Mesendoderm (in vitro differentiated cells): ENCODE results near the gene ITSN1.
A peak's percentile ranks its signal among the peaks of the same experiment; 100 is the strongest.

ENCODE experiments used
- DNase-seq: peaks from one replicate; pipeline ENCODE4 v3.0.0; 2013
- H2AK5ac ChIP-seq: 2 replicates; pipeline ENCODE4 v1.6.1; 2013; ENCODE audit warnings: low read length, inconsistent platforms
- H2BK120ac ChIP-seq: 2 replicates; pipeline ENCODE4 v1.6.1; 2013; ENCODE audit warnings: low read depth, mild to moderate bottlenecking, low read length, moderate library complexity, mixed read lengths
- H2BK15ac ChIP-seq: replicated peaks from 2 replicates; pipeline ENCODE4 v1.6.1; 2013; ENCODE audit warnings: low read depth, mild to moderate bottlenecking, moderate library complexity
- H2BK5ac ChIP-seq: 2 replicates; pipeline ENCODE4 v1.6.1; 2013; ENCODE audit warnings: low read length, inconsistent platforms
- H3K18ac ChIP-seq: 2 replicates; pipeline ENCODE4 v1.6.1; 2013; ENCODE audit warnings: mild to moderate bottlenecking, low read length, mixed read lengths
- H3K23ac ChIP-seq: one replicate; pipeline ENCODE4 v1.6.1; 2013; ENCODE audit warnings: low read length
- H3K27ac ChIP-seq: 2 replicates; pipeline ENCODE4 v1.5.1; 2013; ENCODE audit warnings: low read depth, mild to moderate bottlenecking, inconsistent platforms, low read length, moderate library complexity
- H3K27me3 ChIP-seq: 2 replicates; pipeline ENCODE4 v1.6.1; 2013; ENCODE audit warnings: low read length, control low read depth, mild to moderate bottlenecking, inconsistent platforms; ENCODE audit not compliant: insufficient read depth, poor library complexity
- H3K36me3 ChIP-seq: 2 replicates; pipeline ENCODE4 v1.6.1; 2013; ENCODE audit warnings: low read length, inconsistent platforms; ENCODE audit not compliant: control insufficient read depth, insufficient read depth
- H3K4ac ChIP-seq: one replicate; pipeline ENCODE4 v1.6.1; 2013; ENCODE audit warnings: low read depth, mild to moderate bottlenecking, low read length, moderate library complexity
- H3K4me1 ChIP-seq: 2 replicates; pipeline ENCODE4 v1.6.1; 2013; ENCODE audit warnings: low read depth, low read length, inconsistent platforms; ENCODE audit not compliant: control insufficient read depth
- H3K4me2 ChIP-seq: 2 replicates; pipeline ENCODE4 v1.6.1; 2013; ENCODE audit warnings: low read length
- H3K4me3 ChIP-seq: 2 replicates; pipeline ENCODE4 v1.5.1; 2013; ENCODE audit warnings: mild to moderate bottlenecking, low read length
- H3K56ac ChIP-seq: one replicate; pipeline ENCODE4 v1.6.1; 2013; ENCODE audit warnings: low read length
- H3K79me1 ChIP-seq: 2 replicates; pipeline ENCODE4 v1.6.1; 2013; ENCODE audit warnings: low read length, inconsistent platforms
- H3K79me2 ChIP-seq: 2 replicates; pipeline ENCODE4 v1.6.1; 2013; ENCODE audit warnings: mild to moderate bottlenecking, low read length; ENCODE audit not compliant: control insufficient read depth, insufficient read depth
- H3K9ac ChIP-seq: 2 replicates; pipeline ENCODE4 v1.6.1; 2013; ENCODE audit warnings: low read length, inconsistent platforms
- H4K5ac ChIP-seq: one replicate; pipeline ENCODE4 v1.6.1; 2013; ENCODE audit warnings: low read length
- H4K8ac ChIP-seq: one replicate; pipeline ENCODE4 v1.6.1; 2013; ENCODE audit warnings: low read depth, mild to moderate bottlenecking, control low read depth, low read length, moderate library complexity
- WGBS: extraction: QIAGEN DNeasy Blood & Tissue Kit; methylation state at CpG from one replicate; pipeline ENCODE4 v1.1.7; 2013; ENCODE audit warnings: low lambda C conversion rate, missing lambda C conversion rate; ENCODE audit not compliant: insufficient coverage; ENCODE audit errors: extremely low coverage; 5-methylcytosine and 5-hydroxymethylcytosine counted together

ITSN1 gene

DNA sequence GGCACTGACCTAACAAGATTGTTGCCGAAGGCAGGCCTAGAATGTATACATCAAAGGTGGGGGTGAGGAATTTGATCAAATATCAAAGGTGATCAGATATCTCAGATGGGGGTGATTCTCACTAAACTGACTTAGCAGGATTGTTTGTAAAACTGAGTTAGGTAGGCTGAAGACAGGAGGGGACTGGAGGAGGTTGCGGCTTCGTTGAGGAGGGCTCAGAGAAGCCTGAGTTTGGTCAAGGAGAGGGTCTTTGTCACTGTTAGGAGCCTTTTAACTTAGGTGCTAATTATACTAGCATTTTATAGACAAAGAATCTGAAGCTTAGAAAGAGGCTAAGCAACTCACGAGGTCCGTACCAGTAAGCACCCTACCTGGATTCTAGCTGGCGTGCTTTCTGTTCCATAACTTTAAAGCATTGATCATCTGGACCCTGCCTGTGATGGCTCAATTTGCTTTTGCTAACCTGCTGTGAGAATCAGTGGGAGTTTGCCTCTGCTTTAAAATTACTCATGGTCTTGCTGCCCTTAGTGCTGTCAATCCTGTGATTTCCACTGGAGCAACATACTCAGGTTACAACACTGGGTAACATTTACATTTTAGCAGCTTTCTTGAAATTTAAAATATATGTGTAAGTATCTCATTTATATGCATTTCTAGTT is 49.8 kb downstream of the ITSN1 start:
- WGBS = no CpG with 5 or more reads among the region's 6 CpGs
- no peak overlapping the region for H3K9ac ChIP-seq

DNA sequence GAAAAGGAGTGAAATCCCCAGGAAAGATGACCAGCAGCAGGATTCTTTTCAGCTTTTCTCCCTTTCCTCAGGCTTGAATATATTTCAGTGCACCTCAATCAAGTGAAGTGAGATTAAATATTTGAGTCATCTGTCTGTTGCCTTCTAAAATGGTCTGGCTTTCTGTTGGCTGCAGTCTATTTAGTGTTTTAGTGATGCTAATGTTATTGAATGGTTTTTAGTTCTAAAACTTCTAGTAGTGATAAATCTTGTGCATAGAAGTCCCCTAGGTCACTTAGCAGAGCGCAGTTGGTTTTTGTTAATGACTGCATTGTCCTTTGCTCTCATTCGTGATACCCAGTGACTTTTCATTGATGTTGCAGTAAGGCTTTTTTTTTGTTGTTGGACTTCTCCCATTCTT is 53.5 kb downstream of the ITSN1 start:
- Histone ChIP-seq H3K36me3 (no peaks in the 10 kb centered on the region), H3K79me2 (peaks cover 42% of the 10 kb centered on the region), H3K4ac (no peak overlapping the region), H4K8ac (no peak overlapping the region), H2BK15ac (no peak overlapping the region), H3K4me1 (peaks cover 22% of the 10 kb centered on the region), H3K4me2 (no peak overlapping the region), H3K9ac (peak overlapping the region; percentile 19), H3K56ac (no peak overlapping the region), H3K79me1 (peaks cover 8% of the 10 kb centered on the region), H2BK120ac (no peak overlapping the region), H3K18ac (no peak overlapping the region), H4K5ac (no peak overlapping the region), H2BK5ac (no peak overlapping the region), H3K27me3 (no peaks in the 10 kb centered on the region), H3K23ac (no peak overlapping the region), H2AK5ac (no peak overlapping the region), H3K27ac (no peak overlapping the region), H3K4me3 (no peak overlapping the region)
- DNase-seq = no peak
- no CpG with 5 or more reads among the region's 2 CpGs for WGBS

More for the DNA sequence above, 49.8 kb downstream of the ITSN1 start:
- Histone ChIP-seq H3K27ac (no peak overlapping the region), H3K56ac (peak overlapping the region; percentile 37), H4K8ac (no peak overlapping the region), H3K23ac (no peak overlapping the region), H2AK5ac (no peak overlapping the region), H3K4ac (no peak overlapping the region), H3K79me1 (peaks cover 12% of the 10 kb centered on the region), H2BK120ac (no peak overlapping the region), H3K4me3 (no peak overlapping the region), H3K79me2 (peaks cover 43% of the 10 kb centered on the region), H3K18ac (no peak overlapping the region), H3K27me3 (no peaks in the 10 kb centered on the region), H2BK15ac (no peak overlapping the region), H3K4me2 (no peak overlapping the region), H3K4me1 (peaks cover 23% of the 10 kb centered on the region), H2BK5ac (no peak overlapping the region), H4K5ac (no peak overlapping the region), H3K36me3 (no peaks in the 10 kb centered on the region)
- DNase-seq = peak; percentile 63

DNA sequence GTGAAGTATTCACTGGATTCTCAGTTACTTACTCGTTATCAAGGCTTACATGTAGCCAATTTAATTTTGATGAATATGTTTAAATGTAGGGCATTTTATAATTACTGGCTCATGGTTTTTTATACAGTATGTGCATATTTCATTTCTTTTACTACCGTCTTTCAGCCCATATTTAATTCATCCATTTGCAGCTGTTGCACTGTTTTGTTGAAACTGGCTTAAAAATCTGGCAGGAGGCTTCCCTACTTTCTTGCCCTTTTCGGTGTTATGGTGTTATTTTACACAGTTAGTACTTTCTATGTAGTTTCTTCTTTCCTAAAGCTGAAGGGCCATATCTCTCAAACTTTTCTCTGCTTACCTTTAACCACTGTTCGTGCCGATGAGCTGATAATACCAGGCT is 54.2 kb downstream of the ITSN1 start:
- Histone ChIP-seq H2AK5ac (no peak overlapping the region), H2BK120ac (no peak overlapping the region), H3K9ac (no peak overlapping the region), H3K79me2 (peaks cover 45% of the 10 kb centered on the region), H2BK5ac (no peak overlapping the region), H4K8ac (no peak overlapping the region), H3K27me3 (no peaks in the 10 kb centered on the region), H2BK15ac (no peak overlapping the region), H3K27ac (no peak overlapping the region), H3K4me3 (no peak overlapping the region), H3K79me1 (peaks cover 6% of the 10 kb centered on the region), H3K4ac (no peak overlapping the region), H4K5ac (no peak overlapping the region), H3K18ac (no peak overlapping the region), H3K23ac (no peak overlapping the region), H3K56ac (no peak overlapping the region), H3K4me2 (no peak overlapping the region), H3K36me3 (no peaks in the 10 kb centered on the region), H3K4me1 (peaks cover 18% of the 10 kb centered on the region)
- WGBS = no CpG with 5 or more reads among the region's 5 CpGs
- no peak for DNase-seq

DNA sequence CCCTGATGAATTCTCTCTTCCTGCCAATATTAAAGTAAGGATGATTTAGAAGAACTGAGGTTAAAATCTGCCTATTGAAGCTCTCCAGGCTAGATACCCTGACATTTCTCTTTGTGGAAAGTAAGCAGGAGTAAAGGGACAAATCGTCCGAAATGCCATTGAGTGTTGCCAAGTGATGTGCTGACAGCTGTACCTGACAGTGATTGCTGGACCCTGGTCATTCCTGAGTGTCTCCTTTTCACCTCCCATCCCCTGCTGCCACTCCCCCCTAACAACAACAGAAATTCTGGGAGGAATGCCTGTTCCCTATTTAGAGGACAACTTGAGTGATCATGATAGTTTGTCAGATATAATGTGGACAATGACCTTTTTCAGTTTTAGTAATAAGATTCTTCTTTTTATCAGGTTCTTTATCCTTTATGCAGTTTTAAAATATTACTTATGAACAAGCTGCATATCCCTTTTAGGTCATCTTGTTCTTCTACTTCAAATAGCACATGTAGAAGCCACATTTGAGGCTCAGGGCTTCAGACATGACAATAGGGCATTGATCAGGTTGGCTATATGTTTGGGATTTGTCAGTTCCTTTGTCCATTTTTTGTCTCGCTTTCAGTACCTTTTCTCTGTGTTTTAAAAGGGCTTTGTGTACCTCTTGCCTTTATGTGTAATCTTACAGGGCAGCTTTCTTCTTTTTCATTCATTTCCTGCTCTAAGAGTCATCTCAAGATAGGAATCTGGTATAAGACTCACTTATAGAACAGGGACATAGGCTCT is 56.0 kb downstream of the ITSN1 start:
- no peak overlapping the region for H3K27ac ChIP-seq
- H4K8ac ChIP-seq = no peak overlapping the region
- no peak overlapping the region for H2AK5ac ChIP-seq
- peaks cover 39% of the 10 kb centered on the region for H3K79me2 ChIP-seq
- H3K36me3 ChIP-seq = no peaks in the 10 kb centered on the region
- no peak overlapping the region for H3K4me3 ChIP-seq
- no peak overlapping the region for H2BK15ac ChIP-seq
- no peak overlapping the region for H3K56ac ChIP-seq
- no peak overlapping the region for H3K18ac ChIP-seq
- no peak overlapping the region for H3K4me2 ChIP-seq
- H3K4me1 ChIP-seq = peaks cover 9% of the 10 kb centered on the region
- no peak for DNase-seq
- no peak overlapping the region for H2BK120ac ChIP-seq
- no peaks in the 10 kb centered on the region for H3K27me3 ChIP-seq
- no peak overlapping the region for H3K23ac ChIP-seq
- H3K4ac ChIP-seq = no peak overlapping the region
- no CpG with 5 or more reads among the region's 3 CpGs for WGBS
- no peak overlapping the region for H4K5ac ChIP-seq
- no peak overlapping the region for H2BK5ac ChIP-seq
- no peak overlapping the region for H3K9ac ChIP-seq
- H3K79me1 ChIP-seq = peaks cover 5% of the 10 kb centered on the region

DNA sequence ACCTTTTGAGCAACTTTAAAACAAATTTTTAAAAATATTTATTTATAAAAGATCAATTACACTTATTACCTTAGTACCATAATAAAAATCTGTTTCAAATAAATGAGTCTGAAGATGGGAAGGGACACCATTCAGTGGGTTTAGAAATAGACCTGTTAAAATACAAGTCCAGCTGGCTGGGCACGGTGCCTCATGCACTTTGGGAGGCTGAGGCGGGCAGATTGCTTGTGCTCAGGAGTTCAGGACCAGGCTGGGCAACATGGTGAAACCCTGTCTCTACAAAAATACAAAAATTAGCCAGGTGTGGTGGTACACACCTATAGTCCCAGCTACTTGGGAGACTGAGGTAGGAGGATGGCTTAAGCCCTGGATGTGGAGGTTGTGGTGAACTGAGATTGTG is 57.0 kb downstream of the ITSN1 start:
- Histone ChIP-seq H4K8ac (no peak overlapping the region), H3K4me1 (peaks cover 9% of the 10 kb centered on the region), H2BK120ac (no peak overlapping the region), H3K18ac (no peak overlapping the region), H3K79me1 (peaks cover 5% of the 10 kb centered on the region), H3K27me3 (no peaks in the 10 kb centered on the region), H3K4me2 (no peak overlapping the region), H3K36me3 (no peaks in the 10 kb centered on the region), H3K79me2 (peaks cover 35% of the 10 kb centered on the region), H2BK5ac (no peak overlapping the region), H4K5ac (no peak overlapping the region), H2BK15ac (no peak overlapping the region), H3K56ac (no peak overlapping the region), H3K23ac (no peak overlapping the region), H3K4me3 (no peak overlapping the region), H3K27ac (no peak overlapping the region), H3K9ac (no peak overlapping the region), H2AK5ac (no peak overlapping the region), H3K4ac (no peak overlapping the region)
- DNase-seq = no peak
- WGBS = no CpG with 5 or more reads among the region's 2 CpGs
